Ishikawa (cell line): Measurements from ENCODE around the gene KRTAP1-1.

Source experiments
- CREB1 ChIP-seq: IDR thresholded peaks from 2 replicates; pipeline ENCODE4 v1.6.1; 2012; ENCODE audit warnings: low read depth
- EGR1 ChIP-seq: IDR thresholded peaks from 2 replicates; pipeline ENCODE4 v1.6.1; 2012
- EP300 ChIP-seq: IDR thresholded peaks from 2 replicates; pipeline ENCODE4 v1.6.1; 2012; ENCODE audit warnings: borderline replicate concordance
- FOXM1 ChIP-seq: IDR thresholded peaks from 2 replicates; pipeline ENCODE4 v1.6.1; 2012; ENCODE audit warnings: low read depth, borderline replicate concordance
- MAX ChIP-seq: IDR thresholded peaks from 2 replicates; pipeline ENCODE4 v1.6.1; 2012
- NFIC ChIP-seq: IDR thresholded peaks from 2 replicates; pipeline ENCODE4 v1.6.1; 2012
- RAD21 ChIP-seq: IDR thresholded peaks from 2 replicates; pipeline ENCODE4 v1.6.1; 2012; ENCODE audit warnings: low read depth
- REST ChIP-seq: IDR thresholded peaks from 2 replicates; pipeline ENCODE4 v1.6.1; 2012; ENCODE audit warnings: low read depth, mild to moderate bottlenecking
- TCF12 ChIP-seq: IDR thresholded peaks from 2 replicates; pipeline ENCODE4 v1.6.1; 2012; ENCODE audit warnings: low read depth
- TEAD4 ChIP-seq: IDR thresholded peaks from 2 replicates; pipeline ENCODE4 v1.6.1; 2012
- USF1 ChIP-seq: IDR thresholded peaks from 2 replicates; pipeline ENCODE4 v1.6.1; 2012
- YY1 ChIP-seq: IDR thresholded peaks from 2 replicates; pipeline ENCODE4 v1.6.1; 2012; ENCODE audit warnings: low read depth
- ZBTB7A ChIP-seq: IDR thresholded peaks from 2 replicates; pipeline ENCODE4 v1.6.1; 2012; ENCODE audit warnings: low read depth

- no peak for TF ChIP-seq YY1
- no peak for TF ChIP-seq REST
- no peak for TF ChIP-seq RAD21
- TF ChIP-seq NFIC: no peak
- TF ChIP-seq TEAD4: no peak
- TF ChIP-seq EP300: no peak
- TF ChIP-seq ZBTB7A: no peak
- TF ChIP-seq USF1: no peak
- TF ChIP-seq CREB1: no peak
- TF ChIP-seq MAX: no peak
- TF ChIP-seq TCF12: no peak
- no peak for TF ChIP-seq EGR1
- TF ChIP-seq FOXM1: no peak
Observed at GRCh38 chr17:41016578-41017215, 24.6 kb downstream of the KRTAP1-1 start.
